CD8-positive, alpha-beta memory T cell (primary cell): ENCODE results near the gene DUSP2. TPM values are rescaled to one million over a fixed set of nuclear protein-coding genes. Genes with fewer than 3 reads are reported as not detected.

Experiments
- CTCF ChIA-PET: fragments of 350-600 bp; sonication (Branson Sonifier 250); formaldehyde crosslinking; loops from one replicate; lab custom pipeline; 2021; ENCODE audit warnings: antibody characterized with exemption; lab: Charles Lee
- POLR2A ChIA-PET: fragments of 350-600 bp; sonication (Branson Sonifier 250); formaldehyde crosslinking; loops from one replicate; lab custom pipeline; 2021; ENCODE audit warnings: antibody characterized with exemption; lab: Charles Lee
- DNase-seq, 5 donors: peaks; one replicate each; pipeline versions ENCODE4 v3.0.0 to v3.0.0-alpha.2; 2020 to 2022; ENCODE audit warnings: mixed read lengths in 1 of 5
- H3K27ac ChIP-seq: one replicate; pipeline ENCODE4 v1.7.0; 2013; ENCODE audit warnings: low read depth, mild to moderate bottlenecking, low read length, moderate library complexity
- H3K27me3 ChIP-seq: 2 replicates; pipeline ENCODE4 v1.7.0; 2013; ENCODE audit warnings: low read length, mild to moderate bottlenecking; ENCODE audit not compliant: insufficient read depth, poor library complexity, severe bottlenecking
- H3K36me3 ChIP-seq: 2 replicates; pipeline ENCODE4 v1.7.0; 2013; ENCODE audit warnings: mild to moderate bottlenecking, low read length, moderate library complexity; ENCODE audit not compliant: insufficient read depth
- H3K4me1 ChIP-seq: 2 replicates; pipeline ENCODE4 v1.7.0; 2013; ENCODE audit warnings: mild to moderate bottlenecking, low read length, moderate library complexity; ENCODE audit not compliant: insufficient read depth
- H3K4me3 ChIP-seq: 2 replicates; pipeline ENCODE4 v1.7.0; 2013; ENCODE audit warnings: mild to moderate bottlenecking, low read length
- H3K9me3 ChIP-seq: 2 replicates; pipeline ENCODE4 v1.7.0; 2013; ENCODE audit warnings: mild to moderate bottlenecking, low read length
- H3K27ac Mint-ChIP-seq, 8 donors: one replicate each; pipeline ENCODE4 v1.8.0; 2020 to 2021; ENCODE audit warnings: mixed read lengths in 8 of 8, mild to moderate bottlenecking in 6 of 8, inconsistent platforms in 3 of 8, moderate library complexity in 3 of 8
- H3K27me3 Mint-ChIP-seq, 2 donors: one replicate each; pipeline ENCODE4 v1.8.0; 2020 to 2021; ENCODE audit warnings: mixed read lengths in 2 of 2, mild to moderate bottlenecking in 1 of 2, moderate library complexity in 1 of 2
- H3K36me3 Mint-ChIP-seq, 3 donors: one replicate each; pipeline ENCODE4 v1.8.0; 2020 to 2021; ENCODE audit warnings: mixed read lengths in 3 of 3, inconsistent platforms in 1 of 3, mild to moderate bottlenecking in 1 of 3
- H3K4me1 Mint-ChIP-seq, 3 donors: one replicate each; pipeline ENCODE4 v1.8.0; 2020 to 2021; ENCODE audit warnings: mixed read lengths in 3 of 3, inconsistent platforms in 1 of 3, mild to moderate bottlenecking in 1 of 3
- H3K4me3 Mint-ChIP-seq, 7 donors: one replicate each; pipeline ENCODE4 v1.8.0; 2020 to 2021; ENCODE audit warnings: mixed read lengths in 7 of 7, mild to moderate bottlenecking in 6 of 7, moderate library complexity in 4 of 7, inconsistent platforms in 2 of 7
- H3K9me3 Mint-ChIP-seq, 5 donors: one replicate each; pipeline ENCODE4 v1.8.0; 2020 to 2022; ENCODE audit warnings: mixed read lengths in 5 of 5, mild to moderate bottlenecking in 3 of 5, moderate library complexity in 2 of 5, inconsistent platforms in 1 of 5
- polyA plus RNA-seq: library from polyadenylated mRNA; unstranded; fragments of 300-500 nt; fragmentation: Illumina TruSeq; gene quantifications from one replicate; pipeline ENCODE4 v1.2.3, GENCODE V29; 2021
- total RNA-seq, 2 experiments: library from RNA; stranded (reverse); gene quantifications; one replicate each; pipeline ENCODE4 v1.2.3, GENCODE V29; 2021

The DUSP2 gene
- total and polyA plus RNA-seq, 3 experiments from 2014 or later: 214 to 518 (median 237) TPM

GRCh38 chr2:96099861-96100798, 45.1 kb downstream of the DUSP2 start:
- Mint-ChIP-seq H3K4me1 (no peaks in the 10 kb centered on the region), H3K27me3 (peaks cover 3 to 4% of the 10 kb centered on the region in 2 donors), H3K27ac (peak overlapping the region in 1 of 8 donors; percentile 35), H3K9me3 (peaks cover 0 to 5% (median 2%) of the 10 kb centered on the region in 5 donors), H3K36me3 (peaks cover 0 to 5% (median 0%) of the 10 kb centered on the region in 3 donors), H3K4me3 (no peak overlapping the region)
- no peaks in the 10 kb centered on the region for H3K4me1 ChIP-seq
- peaks cover under 1% of the 10 kb centered on the region for H3K9me3 ChIP-seq
- ChIA-PET CTCF (interaction anchor here (0.7 kb wide), 1 partner anchor 17 kb away, joined by 3 read pairs; no protein-coding TSS in a partner anchor), POLR2A (no interaction called here)
- DNase-seq: peak in 3 of 5 donors; percentile 0 to 27 (median 1)
- H3K27me3 ChIP-seq: no peaks in the 10 kb centered on the region
- no peaks in the 10 kb centered on the region for H3K36me3 ChIP-seq
- no peak overlapping the region for H3K4me3 ChIP-seq
- H3K27ac ChIP-seq: no peak overlapping the region

- no peaks in the 10 kb centered on the region for H3K9me3 ChIP-seq
- Mint-ChIP-seq H3K36me3 (no peaks in the 10 kb centered on the region), H3K4me3 (no peak overlapping the region), H3K4me1 (no peaks in the 10 kb centered on the region), H3K9me3 (no peaks in the 10 kb centered on the region), H3K27me3 (peaks cover 4 to 9% of the 10 kb centered on the region in 2 donors), H3K27ac (no peak overlapping the region)
- H3K4me1 ChIP-seq: no peaks in the 10 kb centered on the region
- H3K4me3 ChIP-seq: no peak overlapping the region
- peak in 2 of 5 donors; percentile 0 to 29 for DNase-seq
- no peak overlapping the region for H3K27ac ChIP-seq
- ChIA-PET POLR2A (no interaction called here), CTCF (interaction anchor here (0.8 to 1.1 kb wide), 2 partner anchors 18 to 24 kb away, joined by 3 read pairs; partner anchors contain the start of gene ADRA2B)
- H3K36me3 ChIP-seq: no peaks in the 10 kb centered on the region
- no peaks in the 10 kb centered on the region for H3K27me3 ChIP-seq
Measured at GRCh38 chr2:96098900-96099590, 46.2 kb downstream of the DUSP2 start.

- Mint-ChIP-seq H3K27me3 (peaks cover 6 to 9% of the 10 kb centered on the region in 2 donors), H3K36me3 (no peaks in the 10 kb centered on the region), H3K4me1 (no peaks in the 10 kb centered on the region), H3K27ac (peak overlapping the region in 1 of 8 donors; percentile 65), H3K9me3 (no peaks in the 10 kb centered on the region), H3K4me3 (no peak overlapping the region)
- Histone ChIP-seq H3K27me3 (no peaks in the 10 kb centered on the region), H3K9me3 (no peaks in the 10 kb centered on the region), H3K4me3 (no peak overlapping the region), H3K4me1 (no peaks in the 10 kb centered on the region), H3K36me3 (no peaks in the 10 kb centered on the region), H3K27ac (no peak overlapping the region)
- ChIA-PET CTCF (interaction anchor here (0.8 to 1.1 kb wide), 2 partner anchors 19 to 23 kb away, joined by 3 read pairs; partner anchors contain the start of gene ADRA2B), POLR2A (no interaction called here)
- peak in 1 of 5 donors; percentile 35 for DNase-seq
Measured at GRCh38 chr2:96097951-96098823, 47.1 kb downstream of the DUSP2 start.

GRCh38 chr2:96097441-96097840, 47.8 kb downstream of the DUSP2 start:
- H3K36me3 ChIP-seq: no peaks in the 10 kb centered on the region
- Mint-ChIP-seq H3K4me3 (no peak overlapping the region), H3K9me3 (no peaks in the 10 kb centered on the region), H3K36me3 (no peaks in the 10 kb centered on the region), H3K27ac (no peak overlapping the region), H3K27me3 (peaks cover 6 to 9% of the 10 kb centered on the region in 2 donors), H3K4me1 (no peaks in the 10 kb centered on the region)
- no peaks in the 10 kb centered on the region for H3K4me1 ChIP-seq
- DNase-seq: no peak
- H3K4me3 ChIP-seq: no peak overlapping the region
- H3K27me3 ChIP-seq: no peaks in the 10 kb centered on the region
- no peaks in the 10 kb centered on the region for H3K9me3 ChIP-seq
- CTCF ChIA-PET: no interaction called here
- POLR2A ChIA-PET: no interaction called here
- H3K27ac ChIP-seq: no peak overlapping the region

GRCh38 chr2:96095116-96095636, 50.1 kb downstream of the DUSP2 start:
- Histone ChIP-seq H3K36me3 (no peaks in the 10 kb centered on the region), H3K27me3 (no peaks in the 10 kb centered on the region), H3K4me1 (no peaks in the 10 kb centered on the region), H3K27ac (no peak overlapping the region), H3K9me3 (no peaks in the 10 kb centered on the region), H3K4me3 (no peak overlapping the region)
- Mint-ChIP-seq H3K9me3 (no peaks in the 10 kb centered on the region), H3K4me1 (no peaks in the 10 kb centered on the region), H3K4me3 (no peak overlapping the region), H3K36me3 (no peaks in the 10 kb centered on the region), H3K27me3 (peaks cover 3 to 14% of the 10 kb centered on the region in 2 donors), H3K27ac (no peak overlapping the region)
- no peak for DNase-seq
- POLR2A ChIA-PET: no interaction called here
- CTCF ChIA-PET: no interaction called here

GRCh38 chr2:96093528-96093927, 51.7 kb downstream of the DUSP2 start:
- DNase-seq: no peak
- CTCF ChIA-PET: no interaction called here
- Histone ChIP-seq H3K27me3 (no peaks in the 10 kb centered on the region), H3K27ac (no peak overlapping the region), H3K9me3 (no peaks in the 10 kb centered on the region), H3K4me1 (no peaks in the 10 kb centered on the region), H3K36me3 (no peaks in the 10 kb centered on the region), H3K4me3 (no peak overlapping the region)
- no peak overlapping the region for H3K4me3 Mint-ChIP-seq
- peaks cover 4 to 14% of the 10 kb centered on the region in 2 donors for H3K27me3 Mint-ChIP-seq
- POLR2A ChIA-PET: no interaction called here
- H3K4me1 Mint-ChIP-seq: no peaks in the 10 kb centered on the region
- H3K27ac Mint-ChIP-seq: no peak overlapping the region
- no peaks in the 10 kb centered on the region for H3K9me3 Mint-ChIP-seq
- H3K36me3 Mint-ChIP-seq: no peaks in the 10 kb centered on the region
